BLaER1 (cell line): ENCODE results near the gene TSPAN2.
A peak's percentile ranks its signal among the peaks of the same experiment; 100 is the strongest.

Source experiments
- H3K27ac ChIP-seq: shearing (Covaris generic); formaldehyde crosslinking; 2 replicates; pipeline ENCODE4 v1.8.1; 2022
- H3K27me3 ChIP-seq: shearing (Covaris generic); formaldehyde crosslinking; 2 replicates; pipeline ENCODE4 v1.8.1; 2022
- H3K36me3 ChIP-seq: shearing (Covaris generic); formaldehyde crosslinking; 2 replicates; pipeline ENCODE4 v1.8.1; 2022
- H3K4me1 ChIP-seq: shearing (Covaris generic); formaldehyde crosslinking; 2 replicates; pipeline ENCODE4 v1.8.1; 2022
- H3K4me2 ChIP-seq: shearing (Covaris generic); formaldehyde crosslinking; 2 replicates; pipeline ENCODE4 v1.8.1; 2022
- H3K4me3 ChIP-seq: shearing (Covaris generic); formaldehyde crosslinking; 2 replicates; pipeline ENCODE4 v1.8.1; 2022
- H3K9ac ChIP-seq: shearing (Covaris generic); formaldehyde crosslinking; 2 replicates; pipeline ENCODE4 v1.8.1; 2022
- H3K9me3 ChIP-seq: shearing (Covaris generic); formaldehyde crosslinking; 2 replicates; pipeline ENCODE4 v1.8.1; 2022
- H4K20me1 ChIP-seq: shearing (Covaris generic); formaldehyde crosslinking; 2 replicates; pipeline ENCODE4 v1.8.1; 2022
- Cebpa-rat ChIP-seq: shearing (Covaris generic); IDR thresholded peaks from 2 replicates; pipeline ENCODE4 v1.8.1; 2022

TSPAN2 gene

DNA sequence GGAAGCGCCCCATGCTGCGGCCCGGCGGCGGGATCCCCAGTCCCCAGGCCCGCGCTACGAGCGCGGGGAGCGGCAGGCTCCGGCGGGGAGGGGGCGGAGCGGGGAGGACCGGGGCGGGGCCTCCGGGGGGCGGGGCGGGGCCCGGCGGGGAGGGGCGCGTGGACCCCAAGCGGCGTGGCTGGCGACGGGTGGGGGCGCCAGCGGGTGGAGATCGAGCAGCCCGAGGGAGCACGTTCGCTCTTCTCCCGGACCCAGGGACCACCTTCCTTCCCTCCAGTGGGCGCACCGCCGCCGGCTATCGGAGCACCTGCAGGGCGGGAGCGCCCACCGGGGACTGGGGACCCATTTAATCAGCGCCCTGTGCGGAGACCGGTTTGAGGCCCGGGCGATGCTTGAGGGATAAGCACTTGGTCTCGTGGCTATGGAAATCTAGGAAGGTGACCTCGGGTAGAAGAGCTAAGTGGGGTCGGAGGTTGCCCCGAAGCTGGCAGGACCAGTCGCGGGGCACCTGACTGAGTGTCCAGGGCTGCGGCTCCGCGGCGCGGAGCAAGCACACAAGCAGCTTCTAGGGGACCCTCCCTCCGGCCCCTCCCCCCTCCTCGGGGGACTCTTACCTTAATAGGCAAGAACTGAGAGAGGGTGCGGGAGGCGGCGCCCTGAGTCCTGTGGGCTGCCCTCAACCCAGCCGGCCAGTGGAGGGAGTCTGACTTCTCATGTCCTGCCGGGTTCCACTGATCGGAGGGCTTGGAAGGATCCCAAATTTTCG is at the start of gene TSPAN2:
Gene TSPAN2, minus strand, starts transcription at position 84 of the 766 bp plus-strand sequence. Its CDS starts 71 bp downstream, at position 13.
- no peak for TF ChIP-seq Cebpa-rat
- Histone ChIP-seq H3K9ac (peak within 1 kb of the TSS; percentile 73), H3K9me3 (no peaks in the 10 kb centered on the region), H3K27me3 (no peaks in the 10 kb centered on the region), H3K36me3 (no peaks in the 10 kb centered on the region), H3K27ac (peak within 1 kb of the TSS; percentile 18; the same call in 1 of the 2 replicates), H4K20me1 (no peaks in the 10 kb centered on the region), H3K4me3 (peak within 1 kb of the TSS; percentile 74), H3K4me2 (peak within 1 kb of the TSS; percentile 97), H3K4me1 (peaks cover 18% of the 10 kb centered on the region)

DNA sequence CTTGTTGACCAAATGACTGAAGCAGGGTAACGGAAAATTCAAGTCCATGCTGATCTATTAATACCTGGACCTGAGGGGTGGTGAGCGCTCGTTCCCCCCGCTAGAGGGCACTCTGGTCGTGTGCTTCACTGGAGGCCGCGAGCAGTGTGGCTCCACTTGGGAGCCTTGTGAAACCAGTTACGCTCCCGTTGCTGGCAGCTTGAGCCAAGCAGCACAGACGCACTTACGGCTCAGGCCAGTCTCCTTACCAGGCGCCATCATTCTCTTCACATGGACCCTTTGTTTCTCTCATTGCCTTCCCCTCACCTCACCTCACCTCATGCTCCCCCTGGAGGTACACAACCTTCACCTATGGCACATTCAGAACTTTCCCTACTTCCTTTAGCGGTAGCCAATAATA is 49.7 kb upstream of the TSPAN2 start:
- H3K4me2 ChIP-seq, result peak overlapping the region; percentile 73

DNA sequence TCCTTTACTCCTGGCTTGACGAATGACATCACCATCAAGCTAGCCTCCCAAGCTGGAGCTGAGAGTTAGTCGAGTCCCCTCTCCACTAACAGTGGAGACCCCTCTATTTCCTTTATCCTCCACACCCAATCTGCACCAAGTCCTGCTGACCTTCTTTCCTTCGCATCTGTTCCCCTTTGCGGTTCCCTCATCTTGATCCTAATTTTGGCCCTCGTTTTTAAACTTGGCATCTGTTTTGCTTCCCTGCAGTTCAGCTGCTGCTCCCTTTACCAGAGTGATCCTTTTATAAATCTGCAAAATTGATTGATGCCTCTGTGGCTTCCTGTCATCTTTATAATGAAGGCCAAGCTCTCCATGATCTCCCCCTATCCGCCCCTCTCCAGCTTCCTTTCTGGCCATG is 49.0 kb upstream of the TSPAN2 start:
- H3K4me2 ChIP-seq, result peak overlapping the region; percentile 73

More for the DNA sequence above, 49.7 kb upstream of the TSPAN2 start:
- Histone ChIP-seq H3K27me3 (no peaks in the 10 kb centered on the region), H3K4me3 (peak overlapping the region; percentile 39; the same call in 1 of the 2 replicates), H4K20me1 (no peaks in the 10 kb centered on the region), H3K27ac (peak overlapping the region; percentile 10; the same call in 1 of the 2 replicates), H3K9me3 (no peaks in the 10 kb centered on the region), H3K36me3 (no peaks in the 10 kb centered on the region), H3K4me1 (peaks cover 70% of the 10 kb centered on the region), H3K9ac (no peak overlapping the region)
- no peak for TF ChIP-seq Cebpa-rat

DNA sequence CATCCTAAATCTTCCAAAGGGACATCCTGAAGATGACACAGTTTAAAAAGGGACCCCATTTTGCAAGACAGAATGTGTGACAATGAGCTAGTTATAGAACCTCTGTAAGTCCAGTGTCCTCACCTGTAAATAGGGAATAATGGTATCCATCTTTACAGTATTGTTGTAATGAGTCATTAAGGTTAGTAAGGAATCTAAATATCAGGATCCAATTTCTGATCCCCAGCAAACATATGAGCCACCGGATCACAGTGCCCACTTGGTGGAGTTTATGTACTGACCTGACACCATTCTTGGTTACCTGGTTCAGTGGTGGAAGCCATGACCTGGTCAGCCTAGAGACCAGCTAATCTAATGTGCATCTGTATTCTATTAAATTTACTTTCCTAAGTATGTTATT is 47.9 kb upstream of the TSPAN2 start:
- H4K20me1 ChIP-seq, result no peaks in the 10 kb centered on the region
- no peak overlapping the region; the same call in 1 of the 2 replicates for H3K4me3 ChIP-seq
- TF ChIP-seq Cebpa-rat, result no peak
- H3K9ac ChIP-seq, result no peak overlapping the region
- no peaks in the 10 kb centered on the region for H3K36me3 ChIP-seq
- no peaks in the 10 kb centered on the region for H3K9me3 ChIP-seq
- peaks cover 53% of the 10 kb centered on the region for H3K4me1 ChIP-seq
- peak overlapping the region; percentile 73; the same call in 1 of the 2 replicates for H3K4me2 ChIP-seq
- H3K27ac ChIP-seq, result no peak overlapping the region
- H3K27me3 ChIP-seq, result no peaks in the 10 kb centered on the region

More for the DNA sequence above, 49.0 kb upstream of the TSPAN2 start:
- Histone ChIP-seq H3K4me3 (peak overlapping the region; percentile 39; the same call in 1 of the 2 replicates), H3K9me3 (no peaks in the 10 kb centered on the region), H3K27me3 (no peaks in the 10 kb centered on the region), H3K9ac (peak overlapping the region; percentile 25; the same call in 1 of the 2 replicates), H3K36me3 (no peaks in the 10 kb centered on the region), H4K20me1 (no peaks in the 10 kb centered on the region), H3K4me1 (peaks cover 63% of the 10 kb centered on the region), H3K27ac (no peak overlapping the region; the same call in 1 of the 2 replicates)
- TF ChIP-seq Cebpa-rat, result no peak

DNA sequence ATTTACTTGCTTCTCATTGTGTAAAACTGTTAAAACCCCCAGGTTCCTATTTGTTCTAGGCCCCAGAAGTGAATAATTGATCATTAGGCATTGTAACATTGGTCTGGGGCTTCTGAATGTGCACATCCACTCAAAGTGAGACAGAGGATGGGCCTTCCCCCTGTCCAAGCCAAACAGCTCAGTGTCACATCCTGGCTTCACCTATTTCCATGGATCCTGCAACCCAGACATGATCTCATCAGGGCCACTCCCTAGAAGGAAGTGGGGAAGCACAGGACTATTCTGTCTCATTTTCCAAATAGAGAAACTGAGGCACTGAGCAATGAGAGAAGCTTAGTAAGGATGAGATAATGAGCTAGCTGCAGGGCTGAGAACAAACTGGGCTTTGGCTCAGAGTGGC is 47.4 kb upstream of the TSPAN2 start:
- H3K9ac ChIP-seq, result no peak overlapping the region
- H3K9me3 ChIP-seq, result no peaks in the 10 kb centered on the region
- TF ChIP-seq Cebpa-rat, result no peak
- no peak overlapping the region for H3K4me3 ChIP-seq
- H3K27me3 ChIP-seq, result no peaks in the 10 kb centered on the region
- H3K4me2 ChIP-seq, result no peak overlapping the region; the same call in 1 of the 2 replicates
- peaks cover 50% of the 10 kb centered on the region for H3K4me1 ChIP-seq
- no peaks in the 10 kb centered on the region for H3K36me3 ChIP-seq
- no peak overlapping the region for H3K27ac ChIP-seq
- H4K20me1 ChIP-seq, result no peaks in the 10 kb centered on the region

DNA sequence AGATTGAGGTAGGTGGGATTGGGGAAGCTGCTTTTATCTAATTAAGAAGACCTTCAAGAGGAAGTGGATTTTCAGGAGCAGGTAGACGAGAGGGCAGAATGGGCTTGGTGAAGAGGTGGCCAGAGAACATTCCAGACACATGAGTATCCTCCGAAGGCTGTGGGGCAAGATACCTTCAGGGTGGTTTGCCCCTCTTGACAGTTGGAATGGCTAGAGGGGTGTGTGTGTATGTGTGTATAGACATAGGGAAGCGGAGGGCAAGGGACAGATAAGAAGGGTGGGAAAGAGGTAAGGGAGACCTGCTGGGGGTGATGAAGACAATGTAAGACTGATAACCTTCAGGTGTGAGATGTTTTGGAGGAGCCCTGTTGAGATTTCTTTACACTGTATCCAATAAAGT is 46.8 kb upstream of the TSPAN2 start:
- no peak for TF ChIP-seq Cebpa-rat
- Histone ChIP-seq H3K9me3 (no peaks in the 10 kb centered on the region), H3K36me3 (no peaks in the 10 kb centered on the region), H3K4me1 (peaks cover 44% of the 10 kb centered on the region), H3K27ac (no peak overlapping the region), H3K27me3 (no peaks in the 10 kb centered on the region), H4K20me1 (no peaks in the 10 kb centered on the region), H3K4me2 (no peak overlapping the region), H3K9ac (no peak overlapping the region), H3K4me3 (no peak overlapping the region)

DNA sequence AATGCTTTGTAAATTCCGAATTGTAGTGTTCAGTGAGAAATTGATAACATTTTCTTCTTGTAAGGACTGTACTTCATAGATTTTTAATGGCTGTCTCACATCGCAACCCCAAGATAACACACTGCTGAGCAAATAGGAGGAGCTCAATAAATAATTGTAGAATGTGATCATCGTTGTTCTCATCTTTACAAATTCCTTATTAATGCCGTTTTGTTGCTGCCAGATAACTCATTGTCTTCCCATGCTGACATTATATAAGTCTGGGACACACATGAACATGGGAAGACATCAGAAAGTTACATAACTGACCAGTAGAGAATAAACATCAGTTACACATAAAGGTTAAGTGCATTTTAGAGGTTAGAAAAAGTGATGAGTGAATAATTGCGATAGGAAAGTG is 46.4 kb upstream of the TSPAN2 start:
- no peaks in the 10 kb centered on the region for H3K36me3 ChIP-seq
- peaks cover 43% of the 10 kb centered on the region for H3K4me1 ChIP-seq
- H3K9me3 ChIP-seq, result no peaks in the 10 kb centered on the region
- H3K4me2 ChIP-seq, result no peak overlapping the region
- H3K27ac ChIP-seq, result no peak overlapping the region
- no peak for TF ChIP-seq Cebpa-rat
- no peaks in the 10 kb centered on the region for H3K27me3 ChIP-seq
- no peak overlapping the region for H3K9ac ChIP-seq
- no peaks in the 10 kb centered on the region for H4K20me1 ChIP-seq
- H3K4me3 ChIP-seq, result no peak overlapping the region

DNA sequence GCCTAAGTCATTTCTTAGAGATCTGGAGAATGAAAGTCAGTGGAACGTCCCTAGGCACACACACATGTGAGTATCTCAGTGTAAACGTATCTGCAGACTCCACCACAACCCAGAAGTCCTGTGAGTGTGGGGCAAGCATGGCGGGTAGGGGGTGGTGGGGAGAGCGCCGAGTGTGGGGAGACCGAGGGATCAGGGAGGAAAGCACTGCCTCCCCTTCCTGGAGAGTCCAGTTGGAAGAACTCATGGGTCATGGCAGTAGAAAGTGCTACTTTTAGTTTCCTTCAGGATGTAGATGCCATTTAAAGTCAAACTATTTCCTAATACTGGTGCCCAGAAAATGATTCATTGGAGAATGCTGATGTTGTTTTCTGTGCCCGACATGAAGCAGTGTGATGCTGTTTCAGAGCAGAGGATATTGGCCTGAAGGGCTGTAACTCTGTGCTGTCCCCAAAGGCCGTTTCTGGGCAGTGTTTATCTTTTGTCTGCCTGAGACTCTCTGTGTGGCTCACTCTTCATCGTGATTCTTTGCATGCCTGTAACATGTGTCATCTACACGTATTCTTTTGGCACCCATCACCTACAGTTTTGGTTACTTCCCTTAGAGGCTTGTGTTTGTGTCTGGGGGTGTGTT is 45.7 kb upstream of the TSPAN2 start:
- no peak overlapping the region for H3K4me2 ChIP-seq
- no peaks in the 10 kb centered on the region for H3K27me3 ChIP-seq
- no peaks in the 10 kb centered on the region for H3K36me3 ChIP-seq
- H4K20me1 ChIP-seq, result no peaks in the 10 kb centered on the region
- no peak overlapping the region for H3K9ac ChIP-seq
- no peak for TF ChIP-seq Cebpa-rat
- H3K4me3 ChIP-seq, result no peak overlapping the region
- H3K4me1 ChIP-seq, result peaks cover 39% of the 10 kb centered on the region
- no peak overlapping the region for H3K27ac ChIP-seq
- H3K9me3 ChIP-seq, result no peaks in the 10 kb centered on the region

DNA sequence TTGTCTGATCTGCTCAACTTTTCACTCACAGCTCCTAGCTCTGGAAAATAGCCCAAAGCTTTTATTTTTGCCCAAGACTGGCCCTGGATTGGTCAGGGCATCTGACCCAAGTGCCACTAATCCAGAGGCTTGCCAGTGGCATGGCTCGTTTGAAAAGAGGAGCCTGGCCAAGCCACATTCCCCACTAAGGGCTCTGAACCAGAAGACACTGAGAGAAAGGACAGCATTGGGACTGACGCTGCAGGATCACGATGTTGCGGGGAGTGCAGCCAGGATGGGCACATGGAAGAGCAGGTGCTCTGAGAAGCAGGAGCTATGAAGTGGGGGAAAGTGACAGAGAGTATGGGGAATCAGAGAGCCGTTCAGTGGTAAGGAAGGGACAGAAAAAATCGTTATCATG is 44.9 kb upstream of the TSPAN2 start:
- no peaks in the 10 kb centered on the region for H3K27me3 ChIP-seq

DNA sequence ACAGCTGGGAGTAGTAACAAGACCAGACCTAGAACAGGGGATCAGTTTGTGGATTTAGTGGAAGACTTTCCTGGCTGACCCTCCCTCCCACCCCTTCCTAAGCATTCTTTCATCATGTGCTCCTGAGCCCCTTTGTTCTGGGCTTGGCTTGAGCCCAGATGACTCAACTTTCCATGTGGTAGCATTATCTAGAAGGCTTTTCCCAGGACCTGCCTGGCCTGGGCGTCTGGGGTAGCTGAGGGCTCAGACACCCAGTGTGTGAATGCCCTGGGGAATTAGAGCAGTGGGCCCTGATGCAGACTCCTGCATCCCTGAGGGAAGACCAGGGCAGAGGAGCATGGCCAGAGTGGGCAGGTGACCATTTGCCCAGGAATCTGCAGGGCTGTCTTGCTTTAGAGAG is 44.1 kb upstream of the TSPAN2 start:
- H3K27ac ChIP-seq, result no peak overlapping the region
- H3K4me1 ChIP-seq, result peaks cover 23% of the 10 kb centered on the region
- no peak for TF ChIP-seq Cebpa-rat
- no peak overlapping the region for H3K4me2 ChIP-seq
- H3K4me3 ChIP-seq, result no peak overlapping the region
- no peaks in the 10 kb centered on the region for H3K27me3 ChIP-seq
- H4K20me1 ChIP-seq, result no peaks in the 10 kb centered on the region
- no peaks in the 10 kb centered on the region for H3K9me3 ChIP-seq
- H3K36me3 ChIP-seq, result no peaks in the 10 kb centered on the region
- H3K9ac ChIP-seq, result no peak overlapping the region

More for the DNA sequence above, 44.9 kb upstream of the TSPAN2 start:
- H3K4me3 ChIP-seq, result no peak overlapping the region
- H3K27ac ChIP-seq, result no peak overlapping the region
- H3K4me2 ChIP-seq, result no peak overlapping the region
- H3K9ac ChIP-seq, result no peak overlapping the region
- H4K20me1 ChIP-seq, result no peaks in the 10 kb centered on the region
- no peaks in the 10 kb centered on the region for H3K36me3 ChIP-seq
- peaks cover 31% of the 10 kb centered on the region for H3K4me1 ChIP-seq
- H3K9me3 ChIP-seq, result no peaks in the 10 kb centered on the region
- TF ChIP-seq Cebpa-rat, result no peak
